OCI-LY1 (cell line): ENCODE measurements around the gene MLXIPL.

Source experiments
- H2AFZ ChIP-seq: fragments of 200-600 bp; sonication (generic), shearing (Covaris generic); 2 replicates; pipeline ENCODE4 v1.6.0; 2014; ENCODE audit warnings: antibody characterized with exemption, mild to moderate bottlenecking, low read length
- H3F3A ChIP-seq: fragments of 200-600 bp; sonication (generic), shearing (Covaris generic); 2 replicates; pipeline ENCODE4 v1.6.0; 2014; ENCODE audit warnings: mild to moderate bottlenecking, antibody characterized with exemption, low read length, moderate library complexity; ENCODE audit not compliant: insufficient read depth
- H3K27ac ChIP-seq: fragments of 200-600 bp; sonication (generic); 2 replicates; pipeline ENCODE4 v1.5.1; 2014; ENCODE audit warnings: low read length, mixed run types, mild to moderate bottlenecking, low read depth; ENCODE audit not compliant: poor library complexity, severe bottlenecking
- H3K27me3 ChIP-seq: fragments of 200-600 bp; sonication (generic); 2 replicates; pipeline ENCODE4 v1.6.0; 2014; ENCODE audit warnings: antibody characterized with exemption, mild to moderate bottlenecking, low read length, moderate library complexity; ENCODE audit not compliant: insufficient read depth
- H3K36me3 ChIP-seq: fragments of 200-600 bp; sonication (generic); 2 replicates; pipeline ENCODE4 v1.6.1; 2014; ENCODE audit warnings: mild to moderate bottlenecking, antibody characterized with exemption, low read length, moderate library complexity, mixed read lengths; ENCODE audit not compliant: insufficient read depth
- H3K4me1 ChIP-seq: fragments of 200-600 bp; sonication (generic); 2 replicates; pipeline ENCODE4 v1.5.1; 2014; ENCODE audit warnings: mild to moderate bottlenecking, low read length, moderate library complexity; ENCODE audit not compliant: insufficient read depth, severe bottlenecking
- H3K4me2 ChIP-seq: fragments of 200-600 bp; sonication (generic), shearing (Covaris generic); 2 replicates; pipeline ENCODE4 v1.6.1; 2014; ENCODE audit warnings: low read length
- H3K4me3 ChIP-seq: fragments of 200-600 bp; sonication (generic); 2 replicates; pipeline ENCODE4 v1.5.1; 2014; ENCODE audit warnings: low read length, low read depth, mild to moderate bottlenecking, mixed read lengths; ENCODE audit not compliant: poor library complexity, severe bottlenecking
- H3K79me2 ChIP-seq: fragments of 200-600 bp; shearing (Covaris generic); 2 replicates; pipeline ENCODE4 v1.6.1; 2016; ENCODE audit warnings: mixed run types, low read length, mixed read lengths; ENCODE audit not compliant: insufficient read depth
- H3K9ac ChIP-seq: fragments of 200-600 bp; sonication (generic), shearing (Covaris generic); 2 replicates; pipeline ENCODE4 v1.6.1; 2014; ENCODE audit warnings: mild to moderate bottlenecking, low read length, mixed read lengths
- H3K9me2 ChIP-seq: fragments of 200-600 bp; sonication (generic), shearing (Covaris generic); 2 replicates; pipeline ENCODE4 v1.6.1; 2014; ENCODE audit warnings: low read depth, mild to moderate bottlenecking, low read length, mixed read lengths
- H3K9me3 ChIP-seq: fragments of 200-600 bp; shearing (Covaris generic); 2 replicates; pipeline ENCODE4 v1.6.1; 2014; ENCODE audit warnings: low read length, mixed read lengths
- H4K20me1 ChIP-seq: fragments of 200-600 bp; sonication (generic), shearing (Covaris generic); 2 replicates; pipeline ENCODE4 v1.6.0; 2016; ENCODE audit warnings: mild to moderate bottlenecking, low read length; ENCODE audit not compliant: insufficient read depth
- CTCF ChIP-seq: fragments of 200-600 bp; sonication (generic), shearing (Covaris generic); IDR thresholded peaks from 2 replicates; pipeline ENCODE4 v1.5.1; 2017; ENCODE audit warnings: mild to moderate bottlenecking, antibody characterized with exemption, low read length, moderate library complexity, mixed read lengths
- EZH2 ChIP-seq: fragments of 200-600 bp; sonication (generic), shearing (Covaris generic); IDR thresholded peaks from 2 replicates; pipeline ENCODE4 v1.8.0; 2017; ENCODE audit warnings: borderline replicate concordance, mixed run types, mild to moderate bottlenecking, antibody characterized with exemption, low read length, moderate library complexity, mixed read lengths

Gene MLXIPL

GRCh38 chr7:73642834-73643233 is 18.5 kb upstream of the MLXIPL start:
- Histone ChIP-seq H3K27ac (no peak overlapping the region), H3K9me3 (peaks cover 3% of the 10 kb centered on the region; the same call in 1 of the 2 replicates), H3K4me3 (no peak overlapping the region), H3K4me1 (peaks cover 1% of the 10 kb centered on the region), H3K27me3 (peaks cover 6% of the 10 kb centered on the region; the same call in 1 of the 2 replicates), H3F3A (no peaks in the 10 kb centered on the region), H4K20me1 (no peaks in the 10 kb centered on the region), H3K9ac (no peak overlapping the region), H3K4me2 (no peak overlapping the region), H3K9me2 (no peaks in the 10 kb centered on the region), H3K79me2 (no peaks in the 10 kb centered on the region), H2AFZ (no peak overlapping the region), H3K36me3 (no peaks in the 10 kb centered on the region)
- TF ChIP-seq EZH2 (no peak), CTCF (no peak)

GRCh38 chr7:73638911-73639310 is 14.6 kb upstream of the MLXIPL start:
- H3K4me2 ChIP-seq, result no peak overlapping the region
- H3K4me1 ChIP-seq, result no peaks in the 10 kb centered on the region
- H3K9ac ChIP-seq, result no peak overlapping the region
- H3K9me2 ChIP-seq, result no peaks in the 10 kb centered on the region
- no peak overlapping the region for H3K27ac ChIP-seq
- no peak overlapping the region for H3K4me3 ChIP-seq
- no peaks in the 10 kb centered on the region for H4K20me1 ChIP-seq
- peaks cover 3% of the 10 kb centered on the region; the same call in 1 of the 2 replicates for H3K9me3 ChIP-seq
- H3K36me3 ChIP-seq, result no peaks in the 10 kb centered on the region
- H3K79me2 ChIP-seq, result no peaks in the 10 kb centered on the region
- H3F3A ChIP-seq, result no peaks in the 10 kb centered on the region
- H2AFZ ChIP-seq, result no peak overlapping the region
- TF ChIP-seq EZH2 (no peak), CTCF (no peak)
- H3K27me3 ChIP-seq, result peaks cover 7% of the 10 kb centered on the region; the same call in 1 of the 2 replicates

GRCh38 chr7:73635428-73636200 is 11.3 kb upstream of the MLXIPL start:
- Histone ChIP-seq H3K27me3 (peaks cover 4% of the 10 kb centered on the region; the same call in 1 of the 2 replicates), H3K27ac (no peak overlapping the region), H3K36me3 (no peaks in the 10 kb centered on the region), H3K4me1 (no peaks in the 10 kb centered on the region), H3F3A (no peaks in the 10 kb centered on the region), H4K20me1 (no peaks in the 10 kb centered on the region), H3K4me2 (no peak overlapping the region), H3K9ac (no peak overlapping the region), H3K9me3 (no peaks in the 10 kb centered on the region), H3K4me3 (no peak overlapping the region), H2AFZ (no peak overlapping the region), H3K9me2 (no peaks in the 10 kb centered on the region), H3K79me2 (no peaks in the 10 kb centered on the region)
- TF ChIP-seq EZH2 (no peak), CTCF (no peak)
